ENCODE measurements around the gene CIAO2B. TPM values are rescaled to one million over a fixed set of nuclear protein-coding genes. Genes with fewer than 3 reads are reported as not detected.

The CIAO2B gene
- total and polyA plus RNA-seq, 2 donors (not counting 3 experiments of a cell fraction or from before 2014, with no cell fraction given), result 78.7 to 314 TPM

- intact Hi-C loops (cut with micrococcal nuclease) (no loop called here), dilution Hi-C loops (cut with MboI; ENCODE audit: extremely low pct_ligation_motif_present, low sequenced_read_pairs) (no loop called here)
- TF ChIP-seq EZH2 (IDR thresholded peaks at IDR 0.05; ENCODE audit: borderline replicate concordance, low read depth, low read length, severe bottlenecking), result no peak
- TF ChIP-seq POLR2AphosphoS5 (IDR thresholded peaks at IDR 0.05; ENCODE audit: insufficient read depth, low read depth, low read length), result no peak
- no peak for TF ChIP-seq CTCF (IDR thresholded peaks at IDR 0.05; ENCODE audit: extremely low read depth in 1 of 2, insufficient read depth in 1 of 2, low read depth in 1 of 2, low read length in 2 of 2)
- TF ChIP-seq GATA2 (IDR thresholded peaks at IDR 0.05; ENCODE audit: insufficient read depth, insufficient read length, low read depth, low read length), result no peak
- no peak for TF ChIP-seq POLR2A (IDR thresholded peaks at IDR 0.05; ENCODE audit: low read depth, low read length)
- TF ChIP-seq FOS (IDR thresholded peaks at IDR 0.05; ENCODE audit: borderline replicate concordance, insufficient read depth, low read length), result no peak
- no peak for TF ChIP-seq MYC (IDR thresholded peaks at IDR 0.05; ENCODE audit: low read depth, low read length)
- TF ChIP-seq JUN (IDR thresholded peaks at IDR 0.05; ENCODE audit: borderline replicate concordance, insufficient read depth, insufficient read length, low read depth), result no peak
- no peak for TF ChIP-seq MAX (IDR thresholded peaks at IDR 0.05; ENCODE audit: insufficient read depth, insufficient read length)
- ChIA-PET POLR2A (no interaction called here), CTCF (interaction anchor here (1.1 to 3.1 kb wide), 10 partner anchors 7 to 81 kb away, joined by 5 to 19 read pairs (median 12); partner anchors contain the start of genes CDH16 and NAE1)
- DNase-seq (ENCODE audit: low read depth, low spot score), result no peak
- no peak overlapping the region for H3K4me3 ChIP-seq (replicated peaks in 1 of 3; ENCODE audit: insufficient read depth in 1 of 3, low read depth in 1 of 3, low read length in 3 of 3)
- H3K27me3 ChIP-seq (ENCODE audit: control insufficient read depth in 2 of 2, insufficient read depth in 2 of 2, low read length in 2 of 2), result peaks cover 0 to 2% of the 10 kb centered on the region in 2 experiments
- no peaks in the 10 kb centered on the region for H4K20me1 ChIP-seq (replicated peaks; ENCODE audit: control insufficient read depth, extremely low read depth, insufficient read depth, low read length)
- FAIRE-seq, result no peak
- H3K9me1 ChIP-seq (replicated peaks; ENCODE audit: control insufficient read depth, extremely low read depth, insufficient read depth, low read length), result no peaks in the 10 kb centered on the region
- H3K36me3 ChIP-seq (ENCODE audit: control insufficient read depth in 2 of 2, extremely low read depth in 1 of 2, insufficient read depth in 2 of 2, low read length in 2 of 2), result no peaks in the 10 kb centered on the region
- H3K4me2 ChIP-seq (ENCODE audit: insufficient read depth, low read length), result no peak overlapping the region
- BruUV-seq (replicated peaks), result no TSS peak
- no peak overlapping the region for H2AFZ ChIP-seq (ENCODE audit: low read depth, low read length)
- no peaks in the 10 kb centered on the region for H3K79me2 ChIP-seq (ENCODE audit: control insufficient read depth, insufficient read depth, low read length)
- no peaks in the 10 kb centered on the region for H3K4me1 ChIP-seq (ENCODE audit: control insufficient read depth, extremely low read depth, insufficient read depth, low read length)
- H3K9ac ChIP-seq (replicated peaks; ENCODE audit: extremely low read depth, insufficient read depth, low read length), result no peak overlapping the region
- no peaks in the 10 kb centered on the region for H3K9me3 ChIP-seq (replicated peaks; ENCODE audit: control insufficient read depth, insufficient read depth, low read length)
- H3K27ac ChIP-seq (ENCODE audit: insufficient read depth, low read depth, low read length), result no peak overlapping the region
Measured at GRCh38 chr16:66911112-66911511, 23.1 kb downstream of the CIAO2B start.
